ENCODE measurements around the gene NCOR1. TPM values are rescaled to one million over a fixed set of nuclear protein-coding genes. Genes with fewer than 3 reads are reported as not detected.

NCOR1 gene

Small RNA genes within 50 kb of the gene (small RNA-seq; reads per million reads assigned to genes)
- gene RNU6-314P (ENCODE audit: insufficient read depth) (not detected), gene RNU6-862P (ENCODE audit: insufficient read depth) (not detected)
